Stimulated activated CD8-positive, alpha-beta memory T cell treated with anti-CD3 and anti-CD28 coated beads, Interleukin-15, amount 100 ng/mL, for 48 hours (primary cell): ENCODE results near the gene PRELID2.
"Not testable (repeated sequence)": the region's sequence is repeated elsewhere in the genome, so short reads cannot be mapped to it uniquely, and the experiment has no call there.

ENCODE experiments used
- DNase-seq, 2 donors: peaks; one replicate each; pipeline ENCODE4 v3.0.0-alpha.2; 2020; ENCODE audit warnings: low read depth in 2 of 2

PRELID2 gene

DNA sequence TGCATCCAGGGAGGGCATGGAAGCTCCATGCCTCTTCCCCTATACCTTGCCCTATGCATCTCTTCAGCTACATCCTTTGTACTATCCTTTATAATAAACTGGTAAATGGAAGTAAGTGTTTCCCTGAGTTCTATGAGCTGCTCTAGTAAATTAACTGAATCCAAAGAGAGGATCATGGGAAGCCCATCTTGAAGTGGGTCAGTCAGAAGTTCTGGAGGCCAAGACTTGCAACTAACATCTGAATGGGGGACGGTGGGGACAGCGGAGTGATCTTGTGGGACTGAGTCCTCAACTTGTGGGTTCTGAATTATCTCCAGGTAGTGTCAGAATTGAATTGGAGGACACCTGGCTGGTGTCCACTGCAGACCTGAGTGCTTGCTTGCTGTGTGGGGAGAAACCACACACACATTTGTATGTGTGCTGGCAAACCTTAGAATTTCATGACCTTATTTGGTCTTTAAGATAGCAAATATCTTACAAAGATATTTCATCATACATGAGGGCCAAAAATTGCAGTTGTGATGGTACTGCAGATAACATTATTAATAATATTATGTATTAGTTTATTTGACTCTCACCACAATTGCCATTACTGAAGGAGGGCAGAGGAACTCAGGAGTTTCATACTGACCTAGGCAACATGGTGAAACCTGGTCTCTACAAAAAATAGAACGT is 5.5 kb upstream of the PRELID2 start:
- DNase-seq, result no peak

DNA sequence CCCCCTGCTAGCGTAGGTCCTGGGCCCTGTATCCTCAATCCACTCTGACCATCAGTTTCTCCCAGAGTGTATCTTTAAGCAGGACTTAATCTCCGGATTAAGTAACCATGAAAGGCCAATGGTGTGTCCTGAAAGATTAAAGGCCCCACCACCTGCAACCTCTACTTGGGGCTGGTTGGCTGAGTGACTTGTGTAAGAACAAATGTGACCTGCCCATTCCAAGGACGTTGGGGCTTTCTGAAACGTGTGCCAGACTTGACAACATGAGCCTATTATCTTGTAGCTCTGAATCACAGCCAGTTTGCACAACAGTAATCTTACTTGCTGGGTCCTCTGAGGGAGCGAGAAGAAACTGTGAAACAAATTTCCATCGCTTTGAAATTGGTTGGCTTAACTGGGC is 3.1 kb upstream of the PRELID2 start:
- DNase-seq, result no peak

DNA sequence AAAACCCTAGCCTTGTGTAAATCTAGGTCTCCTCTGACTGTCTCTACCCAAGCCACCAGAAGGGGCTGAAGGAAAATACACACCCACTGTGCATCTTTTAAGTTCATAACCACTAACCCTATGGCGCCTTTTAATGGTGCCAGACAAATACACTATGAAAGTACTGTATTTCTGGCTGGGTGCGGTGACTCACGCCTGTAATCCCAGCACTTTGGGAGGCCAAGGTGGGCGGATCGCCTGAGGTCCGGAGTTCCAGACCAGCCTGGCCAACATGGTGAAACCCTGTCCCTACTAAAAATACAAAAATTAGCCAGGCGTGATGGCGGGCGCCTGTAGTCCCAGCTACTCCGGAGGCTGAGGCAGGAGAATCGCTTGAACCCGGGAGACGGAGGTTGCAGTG is 1.1 kb upstream of the PRELID2 start:
- DNase-seq, result not testable (repeated sequence)

DNA sequence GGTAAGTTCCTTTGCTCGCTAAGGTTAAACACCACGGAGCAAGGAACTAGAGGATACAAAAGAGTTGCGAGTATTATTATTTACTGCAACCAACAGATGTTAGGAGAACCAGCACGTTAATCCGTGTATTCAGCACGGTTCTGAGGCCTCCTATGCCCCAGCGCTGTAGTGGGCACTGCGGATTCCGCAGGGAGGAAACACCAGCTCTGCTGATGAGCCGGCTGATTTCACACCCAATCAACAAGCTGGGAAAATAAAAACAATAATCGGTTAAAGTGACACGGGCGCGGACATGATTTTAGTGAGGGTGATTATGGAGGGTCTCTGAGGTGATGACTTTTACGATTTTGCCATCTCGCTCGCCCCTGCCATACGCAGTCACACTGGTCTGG is 702 bp upstream of the PRELID2 start:
- no peak for DNase-seq

GRCh38 chr5:145834554-145834916 is 607 bp downstream of the PRELID2 start:
- DNase-seq, result no peak

GRCh38 chr5:145833631-145834200 is 1.4 kb downstream of the PRELID2 start:
- no peak for DNase-seq

DNA sequence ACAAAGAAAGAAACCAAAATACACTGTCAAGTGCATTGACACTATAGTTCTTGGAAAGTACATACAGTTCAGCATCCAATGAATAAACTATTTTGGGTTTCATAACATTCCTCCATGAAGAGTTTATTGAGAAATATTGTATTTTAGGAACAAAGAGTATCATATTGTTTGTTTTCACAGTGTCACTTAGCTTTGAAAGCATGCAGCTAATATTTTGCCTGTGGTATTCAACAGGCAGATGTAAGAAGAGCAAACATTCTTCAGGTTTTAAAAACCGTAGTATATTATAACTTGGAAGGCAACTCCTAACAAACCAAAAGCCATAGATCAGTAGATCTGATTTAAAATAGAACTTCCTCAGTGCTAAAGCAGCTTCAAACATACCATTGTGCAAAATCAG is 4.5 kb downstream of the PRELID2 start:
- DNase-seq, result no peak

- no peak for DNase-seq
Observed at GRCh38 chr5:145829708-145830361, 5.3 kb downstream of the PRELID2 start.

- no peak for DNase-seq
Observed at GRCh38 chr5:145826895-145827674, 8.1 kb downstream of the PRELID2 start.

DNA sequence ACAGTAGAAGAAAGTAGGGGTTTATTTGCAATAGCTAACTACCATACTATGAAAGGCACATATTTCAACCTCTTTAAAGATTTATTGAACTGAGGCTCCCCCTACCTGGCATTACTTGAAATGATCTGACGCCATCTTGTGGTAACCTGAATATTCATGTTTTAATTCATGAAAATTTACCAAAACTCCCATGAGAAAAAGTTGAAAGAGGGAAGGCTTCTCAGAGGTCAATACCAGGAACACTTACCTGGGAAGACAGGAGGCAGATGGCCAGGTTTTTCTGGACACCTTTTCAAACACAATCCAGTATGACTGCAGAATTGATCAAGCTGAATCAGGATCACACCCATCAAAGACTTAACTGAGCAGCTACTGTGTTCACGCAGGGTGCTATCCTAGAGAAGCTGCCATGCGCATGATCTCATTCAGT is 9.4 kb downstream of the PRELID2 start:
- DNase-seq, result no peak

- no peak for DNase-seq
Observed at GRCh38 chr5:145824040-145824439, 11.1 kb downstream of the PRELID2 start.

GRCh38 chr5:145818604-145819003 is 16.5 kb downstream of the PRELID2 start:
- no peak for DNase-seq

DNA sequence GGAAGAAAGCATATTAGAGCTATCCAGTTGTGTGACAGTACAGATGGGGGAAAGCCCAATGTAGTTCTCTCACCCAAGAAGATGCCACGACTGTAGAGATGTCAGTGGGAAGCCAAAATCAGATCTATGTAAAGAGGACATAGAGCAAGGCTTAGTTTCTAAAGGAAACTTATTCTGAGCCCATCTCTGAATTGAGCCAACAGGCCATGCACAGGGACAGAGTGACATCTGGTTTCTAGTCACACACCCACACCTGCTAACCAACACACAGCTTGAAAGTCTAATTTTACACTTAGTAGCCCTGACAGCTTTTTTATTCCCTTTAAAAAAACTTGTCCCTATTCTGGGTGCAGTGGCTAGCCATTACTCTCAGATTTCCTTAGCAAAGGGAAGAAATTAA is 22.3 kb downstream of the PRELID2 start:
- DNase-seq, result no peak

- no peak for DNase-seq
Observed at GRCh38 chr5:145811834-145812625, 23.1 kb downstream of the PRELID2 start.

DNA sequence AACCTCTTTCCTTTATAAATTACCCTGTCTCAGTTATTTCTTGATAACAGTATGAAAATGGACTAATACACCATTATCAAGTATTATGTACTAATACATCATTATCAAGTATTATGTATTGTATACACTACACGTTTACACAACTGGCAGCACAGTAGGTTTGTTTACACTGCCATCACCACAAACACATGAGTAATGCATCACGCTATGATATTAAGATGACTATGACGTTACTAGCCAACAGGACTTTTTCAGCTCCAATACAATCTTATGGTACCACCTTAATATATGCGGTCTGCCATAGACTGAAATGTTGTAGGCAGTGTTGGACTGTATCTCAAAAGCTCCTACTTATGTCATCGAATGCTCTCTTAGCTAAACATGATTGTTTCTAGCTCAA is 28.2 kb downstream of the PRELID2 start:
- DNase-seq, result no peak

DNA sequence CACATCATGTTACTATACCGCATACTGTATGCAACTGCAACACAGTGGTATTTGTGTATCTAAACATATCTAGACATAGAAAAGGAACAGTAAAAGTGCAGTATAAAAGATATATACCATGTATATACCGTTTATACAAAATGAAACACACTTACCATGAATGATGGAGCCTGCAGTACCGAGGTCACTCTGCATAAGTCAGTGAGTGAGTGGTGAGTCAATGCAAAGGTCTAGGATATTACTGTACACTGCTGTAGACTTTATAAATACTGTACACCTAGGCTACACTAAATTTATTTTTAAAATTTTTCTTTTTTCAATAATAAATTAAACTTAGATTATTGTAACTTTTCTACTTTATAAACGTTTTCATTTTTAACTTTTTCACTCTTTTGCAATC is 29.3 kb downstream of the PRELID2 start:
- DNase-seq, result no peak

DNA sequence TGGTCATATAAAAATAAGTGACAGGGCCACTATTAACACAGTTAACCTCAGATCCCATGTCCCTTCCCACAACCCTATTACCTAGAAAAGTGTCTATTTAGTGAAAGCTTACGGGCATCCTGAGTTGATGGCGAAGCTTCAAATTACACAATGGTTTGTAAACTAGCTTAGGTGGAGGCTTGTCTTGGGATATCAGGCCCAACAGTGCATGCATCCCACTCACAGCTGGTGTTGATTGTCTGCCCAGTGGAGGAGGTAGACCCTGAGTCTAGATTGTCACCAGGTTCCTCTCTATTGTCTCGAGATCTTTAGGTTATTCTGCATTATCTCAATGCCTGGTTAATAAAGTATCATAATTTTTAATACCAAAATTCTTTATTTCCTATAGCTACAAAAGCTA is 30.4 kb downstream of the PRELID2 start:
- DNase-seq, result no peak

GRCh38 chr5:145803112-145804004 is 31.8 kb downstream of the PRELID2 start:
- DNase-seq, result no peak

DNA sequence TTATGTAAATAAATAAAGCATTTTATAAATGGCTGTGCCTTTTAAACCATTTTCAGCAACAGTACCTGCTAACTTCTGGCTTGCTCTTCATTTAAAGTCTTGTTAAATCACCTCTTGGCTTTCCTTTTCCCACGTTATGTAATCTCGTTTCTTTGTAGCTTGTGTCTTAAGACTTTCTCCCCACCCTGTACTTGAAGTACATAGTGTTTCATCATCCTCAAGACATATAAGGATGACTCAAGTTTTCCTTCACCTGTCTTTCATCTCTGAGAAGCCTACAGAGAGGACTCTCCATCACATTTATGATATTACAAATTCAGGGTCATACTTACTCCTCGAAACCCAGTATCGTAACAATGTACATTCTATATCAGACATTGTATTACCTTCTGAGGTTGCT is 33.9 kb downstream of the PRELID2 start:
- no peak for DNase-seq

DNA sequence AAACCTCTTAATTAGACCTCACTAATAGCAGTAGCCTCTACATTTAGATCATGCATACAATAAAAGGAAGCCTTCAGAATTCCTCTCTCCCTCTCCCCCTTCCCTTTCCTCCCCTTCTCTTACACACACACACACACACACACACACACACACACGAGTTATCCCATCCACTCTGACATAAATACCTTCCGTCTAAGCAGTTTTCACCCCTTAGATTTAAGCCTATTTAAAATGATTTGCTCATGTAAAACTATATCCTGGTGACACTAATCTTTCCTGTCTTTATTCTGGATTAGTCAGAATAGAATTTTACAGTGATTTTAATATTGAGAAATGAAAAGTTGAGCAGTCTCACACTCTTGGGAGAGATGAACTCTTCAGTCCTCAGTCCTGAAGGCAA is 35.0 kb downstream of the PRELID2 start:
- DNase-seq, result no peak

- not testable (repeated sequence) for DNase-seq
Observed at GRCh38 chr5:145798503-145798902, 36.6 kb downstream of the PRELID2 start.
